ENCODE data around the gene PAPLN. TPM values are rescaled to one million over a fixed set of nuclear protein-coding genes. Genes with fewer than 3 reads are reported as not detected.

Gene PAPLN
- total and polyA plus RNA-seq, 8 donors: 1.1 to 18.3 (median 2.9) TPM

- DNase-seq (no peak), ATAC-seq (no peak), FAIRE-seq (no peak)
- TF ChIP-seq CTCF (IDR thresholded peaks at IDR 0.05): no peak
- 71% methylated on average over 9 of the region's 9 CpGs for WGBS, 2 donors
- no peaks in the 10 kb centered on the region for H3K27me3 ChIP-seq
- no peak overlapping the region for H3K27ac ChIP-seq
- no peaks in the 10 kb centered on the region for H3K9me3 ChIP-seq
- no peaks in the 10 kb centered on the region for H3K4me1 ChIP-seq
- no peaks in the 10 kb centered on the region for H3K36me3 ChIP-seq
- intact Hi-C loops (cut with DNase I): no loop called here
- no peak overlapping the region for H3K4me3 ChIP-seq
Measured at GRCh38 chr14:73248108-73248868, 11.0 kb downstream of the PAPLN start.

- FAIRE-seq (no peak), DNase-seq (no peak), ATAC-seq (no peak)
- Histone ChIP-seq H3K9me3 (no peaks in the 10 kb centered on the region), H3K27me3 (no peaks in the 10 kb centered on the region), H3K27ac (no peak overlapping the region), H3K36me3 (no peaks in the 10 kb centered on the region), H3K4me3 (no peak overlapping the region), H3K4me1 (no peaks in the 10 kb centered on the region)
- intact Hi-C loops (cut with DNase I): no loop called here
- WGBS, 2 donors: 69 to 94% methylated on average over 1 of the region's 1 CpG
- no peak for TF ChIP-seq CTCF (IDR thresholded peaks at IDR 0.05)
Measured at GRCh38 chr14:73249108-73249507, 11.8 kb downstream of the PAPLN start.

GRCh38 chr14:73249564-73250316 lies 12.4 kb downstream of the PAPLN start:
- DNase-seq (peak in 1 of 6 donors; percentile 29), ATAC-seq (no peak), FAIRE-seq (no peak)
- intact Hi-C loops (cut with DNase I): no loop called here
- Histone ChIP-seq H3K9me3 (no peaks in the 10 kb centered on the region), H3K36me3 (no peaks in the 10 kb centered on the region), H3K27me3 (no peaks in the 10 kb centered on the region), H3K4me1 (no peaks in the 10 kb centered on the region), H3K27ac (no peak overlapping the region), H3K4me3 (no peak overlapping the region)
- 77 to 81% methylated on average over 13 of the region's 13 CpGs for WGBS, 2 donors
- no peak for TF ChIP-seq CTCF (IDR thresholded peaks at IDR 0.05)

- intact Hi-C loops (cut with DNase I): no loop called here
- Histone ChIP-seq H3K27me3 (no peaks in the 10 kb centered on the region), H3K4me1 (no peaks in the 10 kb centered on the region), H3K9me3 (no peaks in the 10 kb centered on the region), H3K36me3 (no peaks in the 10 kb centered on the region), H3K27ac (no peak overlapping the region), H3K4me3 (no peak overlapping the region)
- 77 to 81% methylated on average over 11 of the region's 11 CpGs for WGBS, 2 donors
- no peak for TF ChIP-seq CTCF (IDR thresholded peaks at IDR 0.05)
- FAIRE-seq (no peak), ATAC-seq (no peak), DNase-seq (no peak)
Measured at GRCh38 chr14:73250317-73250713, 13.0 kb downstream of the PAPLN start.

Data from pancreas (tissue), 10 donors.